GM12873 (cell line): Measurements from ENCODE around the gene ZXDC.

ENCODE experiments used
- CTCF ChIP-seq: IDR thresholded peaks from 2 replicates; pipeline ENCODE4 v1.5.1; 2012; ENCODE audit warnings: low read depth, mild to moderate bottlenecking, moderate library complexity, low read length, control low read depth; ENCODE audit not compliant: insufficient read depth; ENCODE audit errors: missing control alignments

Gene ZXDC

GRCh38 chr3:126389112-126389793, 86.4 kb downstream of the ZXDC start:
- TF ChIP-seq CTCF, result peak; percentile 87
